B cell (primary cell): Measurements from ENCODE around the gene TEDC2. TPM values are rescaled to one million over a fixed set of nuclear protein-coding genes. Genes with fewer than 3 reads are reported as not detected.

ENCODE experiments used
- ATAC-seq: fragments of 200-7000 bp; cut with Tn5 transposase; one replicate; pipeline ENCODE4 v1.10.0; 2021; ENCODE audit warnings: low read depth, mild to moderate bottlenecking, moderate number of reproducible peaks, moderate library complexity
- CTCF ChIA-PET: fragments of 350-600 bp; sonication (Branson Sonifier 250); formaldehyde crosslinking; loops from one replicate; lab custom pipeline; 2021; ENCODE audit warnings: antibody characterized with exemption, inconsistent platforms; lab: Charles Lee
- POLR2A ChIA-PET: fragments of 350-600 bp; sonication (Branson Sonifier 250); formaldehyde crosslinking; loops from one replicate; lab custom pipeline; 2021; ENCODE audit warnings: antibody characterized with exemption; lab: Charles Lee
- DNase-seq: peaks from one replicate; pipeline ENCODE4 v3.0.0; 2013
- H2AFZ ChIP-seq: 2 replicates; pipeline ENCODE4 v1.6.1; 2012; ENCODE audit warnings: mild to moderate bottlenecking, low read depth, low read length; ENCODE audit not compliant: insufficient read depth, poor library complexity, severe bottlenecking
- H3K27ac ChIP-seq, 2 donors: 1 replicate in 1 of 2; 2 replicates in 1 of 2; pipeline ENCODE4 v1.5.1; 2012 to 2013; ENCODE audit warnings: low read length in 2 of 2, mild to moderate bottlenecking in 2 of 2, moderate library complexity in 1 of 2
- H3K27me3 ChIP-seq, 4 experiments: fragments of 200-600 bp in 1 of 4; sonication (generic) in 1 of 4; replicated peaks in 1 of 4; 1 replicate in 2 of 4; 2 replicates in 2 of 4; pipeline versions ENCODE4 v1.6.1 to v1.7.0; 2013 to 2016; ENCODE audit warnings: low read length in 3 of 4, mild to moderate bottlenecking in 2 of 4, mixed read lengths in 1 of 4, moderate library complexity in 1 of 4; ENCODE audit not compliant: insufficient read depth in 4 of 4, control insufficient read depth in 3 of 4; ENCODE audit errors: control extremely low read depth in 1 of 4
- H3K36me3 ChIP-seq, 2 experiments: replicated peaks in 1 of 2; 1 replicate in 1 of 2; 2 replicates in 1 of 2; pipeline versions ENCODE4 v1.6.1 to v1.7.1; 2013; ENCODE audit warnings: low read length in 1 of 2; ENCODE audit not compliant: insufficient read depth in 2 of 2, control insufficient read depth in 1 of 2; ENCODE audit errors: control extremely low read depth in 1 of 2, extremely low read depth in 1 of 2
- H3K4me1 ChIP-seq, 2 donors: fragments of 200-600 bp in 1 of 2; sonication (generic) in 1 of 2; 1 replicate in 1 of 2; 2 replicates in 1 of 2; pipeline versions ENCODE4 v1.5.1 to v1.6.1; 2013 to 2017; ENCODE audit warnings: low read length in 2 of 2; ENCODE audit not compliant: control insufficient read depth in 2 of 2, insufficient read depth in 2 of 2
- H3K4me2 ChIP-seq: replicated peaks from 2 replicates; pipeline ENCODE3; 2012; ENCODE audit warnings: mild to moderate bottlenecking, low read depth, low read length; ENCODE audit not compliant: poor library complexity, severe bottlenecking
- H3K4me3 ChIP-seq, 5 experiments: fragments of 200-600 bp in 1 of 5; sonication (generic) in 1 of 5; 1 replicate in 3 of 5; 2 replicates in 2 of 5; pipeline versions ENCODE4 v1.5.1 to v1.7.0; 2011 to 2016; ENCODE audit warnings: low read length in 4 of 5, mild to moderate bottlenecking in 4 of 5, low read depth in 2 of 5, control low read depth in 1 of 5, moderate library complexity in 1 of 5; ENCODE audit not compliant: insufficient read depth in 1 of 5; ENCODE audit errors: control extremely low read depth in 1 of 5, extremely low read depth in 1 of 5
- H3K79me2 ChIP-seq: fragments of 200-600 bp; sonication (generic); one replicate; pipeline ENCODE4 v1.6.0; 2016; ENCODE audit warnings: low read length; ENCODE audit not compliant: control insufficient read depth, insufficient read depth
- H3K9ac ChIP-seq: fragments of 200-600 bp; sonication (generic); 2 replicates; pipeline ENCODE4 v1.6.1; 2017; ENCODE audit warnings: mild to moderate bottlenecking, low read length, moderate library complexity
- H3K9me3 ChIP-seq, 3 donors: one replicate each; pipeline versions ENCODE4 v1.6.1 to v1.7.1; 2013; ENCODE audit warnings: low read length in 2 of 3; ENCODE audit not compliant: control insufficient read depth in 2 of 3, insufficient read depth in 1 of 3; ENCODE audit errors: control extremely low read depth in 1 of 3
- H4K20me1 ChIP-seq: 2 replicates; pipeline ENCODE4 v1.6.0; 2012; ENCODE audit warnings: mild to moderate bottlenecking, low read length; ENCODE audit not compliant: insufficient read depth, control insufficient read depth, poor library complexity, severe bottlenecking
- H3K27ac Mint-ChIP-seq: one replicate; pipeline ENCODE4 v1.8.0; 2021; ENCODE audit warnings: mixed read lengths
- H3K27me3 Mint-ChIP-seq: one replicate; pipeline ENCODE4 v1.8.0; 2021; ENCODE audit warnings: mixed read lengths
- H3K4me1 Mint-ChIP-seq: one replicate; pipeline ENCODE4 v1.8.0; 2021; ENCODE audit warnings: mixed read lengths
- H3K4me3 Mint-ChIP-seq: one replicate; pipeline ENCODE4 v1.8.0; 2021; ENCODE audit warnings: mixed read lengths
- H3K9me3 Mint-ChIP-seq: one replicate; pipeline ENCODE4 v1.8.0; 2022; ENCODE audit warnings: mixed read lengths; ENCODE audit not compliant: insufficient read depth
- EZH2 ChIP-seq: IDR thresholded peaks from 2 replicates; pipeline ENCODE4 v1.6.1; 2012; ENCODE audit warnings: borderline replicate concordance, low read depth, mild to moderate bottlenecking, moderate library complexity, low read length; ENCODE audit not compliant: insufficient read depth, poor library complexity, severe bottlenecking
- WGBS: methylation state at CpG from one replicate; pipeline ENCODE4 v1.1.5; 2013; ENCODE audit warnings: missing lambda C conversion rate; ENCODE audit not compliant: insufficient coverage; 5-methylcytosine and 5-hydroxymethylcytosine counted together
- intact Hi-C: fragments of 100-400 bp; cut with micrococcal nuclease; formaldehyde crosslinking; loops from one replicate; pipeline ENCODE4 v1.10.0; 2022
- polyA plus RNA-seq: library from polyadenylated mRNA; depleted of rRNA; stranded (reverse); fragments of >200 nt; gene quantifications from 2 replicates; pipeline ENCODE4 v1.2.3, GENCODE V29; 2012
- total RNA-seq, 2 donors: library from RNA; stranded (reverse); fragments of 120-200 nt in 1 of 2; gene quantifications; 1 replicate in 1 of 2; 2 replicates in 1 of 2; pipeline versions ENCODE4 v1.2.3 to v1.2.4, GENCODE V29; 2013 to 2022
- TF ChIP-seq, protein P1 (sequence below): fragments of 200-600 bp; IDR thresholded peaks from one replicate; pipeline ENCODE4 v1.8.0; 2022; ENCODE audit warnings: antibody characterized with exemption, mild to moderate bottlenecking

The TEDC2 gene
- total and polyA plus RNA-seq, 2 donors (not counting 1 experiment from before 2014, with no cell fraction given), result 1.1 to 2.9 TPM

DNA sequence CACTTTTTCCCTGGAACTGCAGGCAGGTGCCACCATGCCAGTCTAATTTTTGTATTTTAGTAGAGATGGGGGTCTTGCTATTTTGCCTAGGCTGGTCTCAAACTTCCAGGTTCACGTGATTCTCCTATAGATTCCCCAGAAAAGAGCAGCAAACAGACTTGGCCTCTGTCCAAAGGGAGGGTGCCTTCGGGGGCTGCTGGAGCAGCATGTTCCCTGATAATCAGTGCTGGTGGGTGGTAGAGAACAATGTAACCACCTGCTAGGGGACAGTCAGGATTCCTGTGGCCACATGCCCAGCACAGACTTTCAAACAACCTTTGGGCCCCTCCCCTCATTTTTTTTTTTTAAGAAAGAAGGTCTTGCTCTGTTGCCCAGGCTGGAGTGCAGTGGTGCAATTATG, 44.8 kb upstream of the TEDC2 start:
- no peak overlapping the region for H3K27ac ChIP-seq
- CTCF ChIA-PET, result no interaction called here
- POLR2A ChIA-PET, result no interaction called here
- H3K36me3 ChIP-seq, result no peaks in the 10 kb centered on the region
- no peaks in the 10 kb centered on the region for H4K20me1 ChIP-seq
- H3K4me2 ChIP-seq, result no peak overlapping the region
- no peaks in the 10 kb centered on the region for H3K4me1 ChIP-seq
- no peak overlapping the region for H2AFZ ChIP-seq
- DNase-seq (no peak), ATAC-seq (no peak)
- no peak overlapping the region for H3K27ac Mint-ChIP-seq
- intact Hi-C loops, result no loop called here
- H3K9ac ChIP-seq, result no peak overlapping the region
- WGBS, result 86% methylated on average over 1 of the region's 2 CpGs
- no peak overlapping the region for H3K4me3 Mint-ChIP-seq
- H3K4me3 ChIP-seq, result no peak overlapping the region
- no peak for TF ChIP-seq EZH2
- TF ChIP-seq, protein P1, sequence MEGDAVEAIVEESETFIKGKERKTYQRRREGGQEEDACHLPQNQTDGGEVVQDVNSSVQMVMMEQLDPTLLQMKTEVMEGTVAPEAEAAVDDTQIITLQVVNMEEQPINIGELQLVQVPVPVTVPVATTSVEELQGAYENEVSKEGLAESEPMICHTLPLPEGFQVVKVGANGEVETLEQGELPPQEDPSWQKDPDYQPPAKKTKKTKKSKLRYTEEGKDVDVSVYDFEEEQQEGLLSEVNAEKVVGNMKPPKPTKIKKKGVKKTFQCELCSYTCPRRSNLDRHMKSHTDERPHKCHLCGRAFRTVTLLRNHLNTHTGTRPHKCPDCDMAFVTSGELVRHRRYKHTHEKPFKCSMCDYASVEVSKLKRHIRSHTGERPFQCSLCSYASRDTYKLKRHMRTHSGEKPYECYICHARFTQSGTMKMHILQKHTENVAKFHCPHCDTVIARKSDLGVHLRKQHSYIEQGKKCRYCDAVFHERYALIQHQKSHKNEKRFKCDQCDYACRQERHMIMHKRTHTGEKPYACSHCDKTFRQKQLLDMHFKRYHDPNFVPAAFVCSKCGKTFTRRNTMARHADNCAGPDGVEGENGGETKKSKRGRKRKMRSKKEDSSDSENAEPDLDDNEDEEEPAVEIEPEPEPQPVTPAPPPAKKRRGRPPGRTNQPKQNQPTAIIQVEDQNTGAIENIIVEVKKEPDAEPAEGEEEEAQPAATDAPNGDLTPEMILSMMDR, result no peak
- no peaks in the 10 kb centered on the region for H3K4me1 Mint-ChIP-seq
- peaks cover 20% of the 10 kb centered on the region for H3K27me3 Mint-ChIP-seq
- peaks cover 0 to 9% (median 2%) of the 10 kb centered on the region in 4 experiments for H3K27me3 ChIP-seq
- H3K79me2 ChIP-seq, result no peaks in the 10 kb centered on the region
- H3K9me3 ChIP-seq, result no peaks in the 10 kb centered on the region
- H3K9me3 Mint-ChIP-seq, result no peaks in the 10 kb centered on the region

DNA sequence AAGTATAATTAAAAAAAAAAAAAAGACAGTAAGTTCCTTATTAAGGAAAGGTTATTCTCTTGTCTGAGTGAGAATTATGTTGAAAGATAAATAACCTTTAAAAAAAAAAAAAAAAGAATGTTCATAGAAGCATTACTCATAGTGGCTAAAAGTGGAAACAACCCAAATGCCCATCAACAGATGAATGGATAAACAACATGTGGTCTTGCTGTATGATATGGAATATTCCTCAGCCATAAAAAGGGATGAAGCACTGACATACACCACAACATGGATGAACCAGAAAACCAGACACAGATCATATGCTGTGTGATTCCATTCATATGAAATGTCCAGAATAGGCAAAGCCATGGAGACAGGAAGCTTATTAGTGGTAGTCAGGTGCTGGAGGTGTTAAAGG, 39.9 kb upstream of the TEDC2 start:
- Mint-ChIP-seq H3K4me3 (no peak overlapping the region), H3K27me3 (peaks cover 4% of the 10 kb centered on the region), H3K27ac (no peak overlapping the region), H3K9me3 (no peaks in the 10 kb centered on the region), H3K4me1 (peaks cover 2% of the 10 kb centered on the region)
- no peaks in the 10 kb centered on the region for H3K9me3 ChIP-seq
- H3K27me3 ChIP-seq, result peaks cover 0 to 7% (median 2%) of the 10 kb centered on the region in 4 experiments
- no peak overlapping the region for H3K4me3 ChIP-seq
- ATAC-seq (no peak), DNase-seq (no peak)
- ChIA-PET POLR2A (no interaction called here), CTCF (no interaction called here)
- no peak overlapping the region for H3K27ac ChIP-seq
- H3K9ac ChIP-seq, result no peak overlapping the region
- no peaks in the 10 kb centered on the region for H3K36me3 ChIP-seq
- TF ChIP-seq, protein P1, result no peak
- no peak for TF ChIP-seq EZH2
- no peaks in the 10 kb centered on the region for H3K79me2 ChIP-seq
- no peaks in the 10 kb centered on the region for H4K20me1 ChIP-seq
- no peak overlapping the region for H2AFZ ChIP-seq
- no peak overlapping the region for H3K4me2 ChIP-seq
- intact Hi-C loops, result no loop called here
- peaks cover 0 to 9% of the 10 kb centered on the region in 2 donors for H3K4me1 ChIP-seq
